B cell (primary cell): ENCODE data around the gene DIP2A.

Experiments
- EZH2 ChIP-seq: IDR thresholded peaks from 2 replicates; pipeline ENCODE4 v1.6.1; 2012; ENCODE audit warnings: borderline replicate concordance, low read depth, mild to moderate bottlenecking, moderate library complexity, low read length; ENCODE audit not compliant: insufficient read depth, poor library complexity, severe bottlenecking
- TF ChIP-seq, protein P1 (sequence below): fragments of 200-600 bp; IDR thresholded peaks from one replicate; pipeline ENCODE4 v1.8.0; 2022; ENCODE audit warnings: antibody characterized with exemption, mild to moderate bottlenecking

DNA sequence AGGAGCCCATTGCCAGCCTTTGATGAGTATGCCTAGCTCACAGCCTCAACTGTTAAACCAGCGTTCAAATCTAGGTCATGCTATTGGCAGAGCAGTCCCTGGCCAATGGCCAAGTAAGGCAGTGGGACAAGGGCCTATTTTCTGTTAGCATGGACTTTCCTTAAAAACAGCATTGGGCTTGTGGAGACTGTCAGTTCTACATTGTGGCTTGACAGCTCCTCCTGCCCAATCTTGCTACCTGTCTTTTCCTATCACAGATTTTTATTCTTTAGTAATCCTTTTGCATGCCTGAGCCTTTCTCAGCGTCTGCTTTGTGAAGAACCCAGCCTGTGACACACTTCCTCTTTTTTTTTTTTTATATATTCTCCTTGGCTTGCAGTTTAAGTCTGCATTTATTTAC, 56.4 kb downstream of the DIP2A start:
- TF ChIP-seq, protein P1, sequence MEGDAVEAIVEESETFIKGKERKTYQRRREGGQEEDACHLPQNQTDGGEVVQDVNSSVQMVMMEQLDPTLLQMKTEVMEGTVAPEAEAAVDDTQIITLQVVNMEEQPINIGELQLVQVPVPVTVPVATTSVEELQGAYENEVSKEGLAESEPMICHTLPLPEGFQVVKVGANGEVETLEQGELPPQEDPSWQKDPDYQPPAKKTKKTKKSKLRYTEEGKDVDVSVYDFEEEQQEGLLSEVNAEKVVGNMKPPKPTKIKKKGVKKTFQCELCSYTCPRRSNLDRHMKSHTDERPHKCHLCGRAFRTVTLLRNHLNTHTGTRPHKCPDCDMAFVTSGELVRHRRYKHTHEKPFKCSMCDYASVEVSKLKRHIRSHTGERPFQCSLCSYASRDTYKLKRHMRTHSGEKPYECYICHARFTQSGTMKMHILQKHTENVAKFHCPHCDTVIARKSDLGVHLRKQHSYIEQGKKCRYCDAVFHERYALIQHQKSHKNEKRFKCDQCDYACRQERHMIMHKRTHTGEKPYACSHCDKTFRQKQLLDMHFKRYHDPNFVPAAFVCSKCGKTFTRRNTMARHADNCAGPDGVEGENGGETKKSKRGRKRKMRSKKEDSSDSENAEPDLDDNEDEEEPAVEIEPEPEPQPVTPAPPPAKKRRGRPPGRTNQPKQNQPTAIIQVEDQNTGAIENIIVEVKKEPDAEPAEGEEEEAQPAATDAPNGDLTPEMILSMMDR, result no peak
- TF ChIP-seq EZH2, result no peak
